K562 (cell line): Measurements from ENCODE around the gene MARK3. TPM values are rescaled to one million over a fixed set of nuclear protein-coding genes. Genes with fewer than 3 reads are reported as not detected.

Experiments
- ASH1L ChIP-seq: fragments of 450-650 bp; IDR thresholded peaks from 2 replicates; pipeline ENCODE4 v1.6.1; 2018; ENCODE audit warnings: borderline replicate concordance, mild to moderate bottlenecking, low read depth; ENCODE audit not compliant: partially characterized antibody
- BCL6 ChIP-seq: fragments of 250-450 bp; sonication (Bioruptor Pico); IDR thresholded peaks from 2 replicates; pipeline ENCODE4 v1.4.0; 2020
- CCAR2 ChIP-seq: fragments of 200-400 bp; formaldehyde crosslinking; IDR thresholded peaks from 2 replicates; pipeline ENCODE4 v1.6.1; 2017; ENCODE audit warnings: mild to moderate bottlenecking, low read depth, low read length
- CEBPB ChIP-seq: fragments of 450-650 bp; IDR thresholded peaks from 2 replicates; pipeline ENCODE4 v1.6.1; 2016; ENCODE audit warnings: missing genetic modification characterization, missing compliant biosample characterization
- CTCFL ChIP-seq: IDR thresholded peaks from 2 replicates; pipeline ENCODE4 v1.6.1; 2011; ENCODE audit warnings: borderline replicate concordance, low read depth, mild to moderate bottlenecking, moderate library complexity, low read length; ENCODE audit not compliant: insufficient read depth, poor library complexity, severe bottlenecking
- FOXP1 ChIP-seq: sonication (generic); formaldehyde crosslinking; IDR thresholded peaks from 2 replicates; pipeline ENCODE4 v1.8.0; 2022; ENCODE audit warnings: mild to moderate bottlenecking, missing genetic modification reagents
- HEY1 ChIP-seq: fragments of 250-450 bp; sonication (Bioruptor Pico); IDR thresholded peaks from 2 replicates; pipeline ENCODE4 v1.5.0; 2020; ENCODE audit warnings: mild to moderate bottlenecking, moderate library complexity, borderline replicate concordance
- KAT2B ChIP-seq: IDR thresholded peaks from one replicate; pipeline ENCODE4 v1.6.1; 2012; ENCODE audit warnings: low read depth, mild to moderate bottlenecking, control low read depth, inconsistent platforms, low read length, moderate library complexity
- MCM7 ChIP-seq, 2 experiments: fragments of 450-650 bp; IDR thresholded peaks; 2 replicates each; pipeline ENCODE4 v1.6.1; 2016 to 2018
- PBX2 ChIP-seq, 2 experiments: IDR thresholded peaks in 1 of 2; conservative IDR thresholded peaks in 1 of 2; 2 replicates each; pipeline ENCODE4 v1.6.1; 2016; ENCODE audit warnings: low read depth in 2 of 2, mild to moderate bottlenecking in 1 of 2, missing compliant biosample characterization in 1 of 2, missing genetic modification characterization in 1 of 2, moderate library complexity in 1 of 2
- PCBP2 ChIP-seq: fragments of 200-400 bp; formaldehyde crosslinking; IDR thresholded peaks from 2 replicates; pipeline ENCODE4 v1.6.1; 2018; ENCODE audit warnings: low read length, low read depth, mild to moderate bottlenecking, moderate library complexity; ENCODE audit not compliant: poor library complexity, severe bottlenecking
- RBM15 ChIP-seq: fragments of 200-400 bp; formaldehyde crosslinking; IDR thresholded peaks from 2 replicates; pipeline ENCODE4 v1.6.1; 2018; ENCODE audit warnings: mild to moderate bottlenecking, low read length, moderate library complexity; ENCODE audit not compliant: insufficient read depth
- SRSF3 ChIP-seq: fragments of 200-400 bp; formaldehyde crosslinking; IDR thresholded peaks from 2 replicates; pipeline ENCODE4 v1.6.1; 2016; ENCODE audit warnings: mild to moderate bottlenecking, low read length, moderate library complexity; ENCODE audit not compliant: insufficient read depth
- TEAD4 ChIP-seq, 2 experiments: sonication (generic) in 1 of 2; formaldehyde crosslinking in 1 of 2; IDR thresholded peaks; 2 replicates each; pipeline versions ENCODE4 v1.6.1 to v1.8.0; 2012 to 2022; ENCODE audit warnings: borderline replicate concordance in 1 of 2, inconsistent platforms in 1 of 2, low read length in 1 of 2, mild to moderate bottlenecking in 1 of 2, missing genetic modification reagents in 1 of 2
- ZNF23 ChIP-seq: fragments of 250-450 bp; sonication (Bioruptor Pico); IDR thresholded peaks from 2 replicates; pipeline ENCODE4 v1.4.0; 2020; ENCODE audit warnings: mild to moderate bottlenecking
- ZNF24 ChIP-seq: fragments of 450-650 bp; IDR thresholded peaks from 2 replicates; pipeline ENCODE4 v1.6.1; 2016
- ZNF41 ChIP-seq: fragments of 250-450 bp; sonication (Bioruptor Pico); conservative IDR thresholded peaks from 2 replicates; pipeline ENCODE4 v1.4.0; 2020; ENCODE audit warnings: mild to moderate bottlenecking
- ZNF785 ChIP-seq: fragments of 250-450 bp; sonication (Bioruptor Pico); IDR thresholded peaks from 2 replicates; pipeline ENCODE4 v1.4.0; 2020; ENCODE audit warnings: mild to moderate bottlenecking
- polyA plus RNA-seq, 8 experiments: library from polyadenylated mRNA; depleted of rRNA in 4 of 8; stranded (reverse) in 5 of 8; unstranded in 3 of 8; fragments of >200 nt; fragmentation: Nextera tagmentation in 2 of 8; fragmentation: Illumina TruSeq in 1 of 8; extraction: Ambion mirVana in 2 of 8; extraction: Trizol in 1 of 8; gene quantifications; 2 replicates each; pipeline versions ENCODE4 v1.2.1 to v1.2.3, GENCODE V29; 2011 to 2014; ENCODE audit warnings: inconsistent platforms in 1 of 8, missing spikeins in 1 of 8
- total RNA-seq, 7 experiments: library from RNA; depleted of rRNA in 6 of 7; stranded (reverse); fragments of >200 nt in 6 of 7; fragmentation: Illumina TruSeq in 2 of 7; extraction: Trizol in 2 of 7; gene quantifications; 2 replicates each; pipeline versions ENCODE4 v1.2.1 to v1.2.3, GENCODE V29; 2011 to 2021; ENCODE audit warnings: low replicate concordance in 1 of 7
- TF ChIP-seq, protein P1 (sequence below), 2 experiments: fragments of 250-450 bp in 1 of 2; fragments of 450-650 bp in 1 of 2; sonication (Bioruptor Pico) in 1 of 2; IDR thresholded peaks; 2 replicates each; pipeline versions ENCODE4 v1.6.1 to v1.8.0; 2016 to 2021; ENCODE audit warnings: mild to moderate bottlenecking in 2 of 2, moderate library complexity in 2 of 2, missing compliant biosample characterization in 1 of 2, missing genetic modification characterization in 1 of 2
- TF ChIP-seq, protein P2 (sequence below), 3 experiments: fragments of 200-800 bp in 1 of 3; sonication (Bioruptor generic) in 1 of 3; sonication (generic) in 1 of 3; formaldehyde crosslinking in 1 of 3; IDR thresholded peaks; 2 replicates each; pipeline versions ENCODE4 v1.6.1 to v1.8.0; 2016 to 2022; ENCODE audit warnings: mild to moderate bottlenecking in 2 of 3, missing compliant biosample characterization in 2 of 3, missing genetic modification characterization in 2 of 3, missing genetic modification reagents in 1 of 3

The MARK3 gene
- total and polyA plus RNA-seq, 9 of the 15 experiments (the other 6 are each of a cell fraction or from before 2014, with no cell fraction given) = 10.1 to 68.7 (median 56.3) TPM

- TF ChIP-seq, protein P1, sequence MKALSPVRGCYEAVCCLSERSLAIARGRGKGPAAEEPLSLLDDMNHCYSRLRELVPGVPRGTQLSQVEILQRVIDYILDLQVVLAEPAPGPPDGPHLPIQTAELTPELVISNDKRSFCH (CRISPR knock-in tag; IDR thresholded peaks at IDR 0.05) = no peak
- TF ChIP-seq, protein P1 (tag; IDR thresholded peaks at IDR 0.05) = no peak
- no peak for TF ChIP-seq RBM15
- no peak for TF ChIP-seq ASH1L
- no peak for TF ChIP-seq ZNF785 (CRISPR knock-in tag)
- TF ChIP-seq ZNF24 = no peak
- no peak for TF ChIP-seq PCBP2
- TF ChIP-seq CCAR2 = no peak
- no peak for TF ChIP-seq BCL6 (CRISPR knock-in tag)
- TF ChIP-seq SRSF3 = no peak
- TF ChIP-seq HEY1 (CRISPR knock-in tag) = no peak
- TF ChIP-seq, protein P2, sequence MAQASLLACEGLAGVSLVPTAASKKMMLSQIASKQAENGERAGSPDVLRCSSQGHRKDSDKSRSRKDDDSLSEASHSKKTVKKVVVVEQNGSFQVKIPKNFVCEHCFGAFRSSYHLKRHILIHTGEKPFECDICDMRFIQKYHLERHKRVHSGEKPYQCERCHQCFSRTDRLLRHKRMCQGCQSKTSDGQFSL (CRISPR knock-in tag; IDR thresholded peaks at IDR 0.05) = peak; percentile 81; the same call in 1 of the 2 replicates
- TF ChIP-seq, protein P2 (tag; IDR thresholded peaks at IDR 0.05) = peak in 1 of 2 experiments; percentile 35; a peak in 1 of 4 replicates
- no peak for TF ChIP-seq MCM7 (IDR thresholded peaks at IDR 0.05)
- TF ChIP-seq FOXP1 = no peak
- TF ChIP-seq ZNF41 = no peak
- TF ChIP-seq CEBPB (tag) = no peak
- no peak for TF ChIP-seq KAT2B
- no peak for TF ChIP-seq TEAD4 (IDR thresholded peaks at IDR 0.05; ENCODE audit: low read length)
- TF ChIP-seq TEAD4 (CRISPR knock-in tag; IDR thresholded peaks at IDR 0.05; ENCODE audit: borderline replicate concordance) = no peak
- TF ChIP-seq CTCFL = peak; percentile 67
- no peak for TF ChIP-seq PBX2 (CRISPR knock-in tag; IDR thresholded peaks at IDR 0.05; ENCODE audit: low read depth)
- TF ChIP-seq PBX2 (tag; conservative IDR thresholded peaks at IDR 0.05; ENCODE audit: low read depth) = no peak
- no peak for TF ChIP-seq ZNF23
Observed at GRCh38 chr14:103520657-103521437, 135.6 kb downstream of the MARK3 start (continued).
